Stimulated activated CD8-positive, alpha-beta memory T cell treated with anti-CD3 and anti-CD28 coated beads, Interleukin-2, amount 100 ng/mL, for 1 hour (primary cell): ENCODE results near the gene CDC42BPB.

Experiments used
- DNase-seq, 2 donors: peaks; one replicate each; pipeline ENCODE4 v3.0.0-alpha.2; 2020; ENCODE audit warnings: low read depth in 2 of 2

Gene CDC42BPB

GRCh38 chr14:102967506-102967795 is 89.9 kb downstream of the CDC42BPB start:
- DNase-seq: no peak

GRCh38 chr14:102966681-102967505 is 90.5 kb downstream of the CDC42BPB start:
- DNase-seq: no peak

- DNase-seq: no peak
These were observed 91.2 kb downstream of the CDC42BPB start for GRCh38 chr14:102965971-102966655.

- no peak for DNase-seq
These were observed 92.1 kb downstream of the CDC42BPB start for GRCh38 chr14:102965282-102965681.

GRCh38 chr14:102964152-102964730 is 93.1 kb downstream of the CDC42BPB start:
- DNase-seq: no peak

- no peak for DNase-seq
These were observed 95.2 kb downstream of the CDC42BPB start for GRCh38 chr14:102962111-102962627.

- no peak for DNase-seq
These were observed 98.9 kb downstream of the CDC42BPB start for GRCh38 chr14:102958461-102958860.

- DNase-seq: no peak
These were observed 100.1 kb downstream of the CDC42BPB start for GRCh38 chr14:102957222-102957621.

- DNase-seq: no peak
These were observed 101.5 kb downstream of the CDC42BPB start for GRCh38 chr14:102955636-102956408.

GRCh38 chr14:102954081-102954789 is 103.1 kb downstream of the CDC42BPB start:
- DNase-seq: no peak

GRCh38 chr14:102953100-102953499 is 104.2 kb downstream of the CDC42BPB start:
- DNase-seq: no peak

- DNase-seq: no peak
These were observed 105.1 kb downstream of the CDC42BPB start for GRCh38 chr14:102952276-102952675.

- DNase-seq: no peak
These were observed 105.5 kb downstream of the CDC42BPB start for GRCh38 chr14:102951799-102952198.

- no peak for DNase-seq
These were observed 106.3 kb downstream of the CDC42BPB start for GRCh38 chr14:102951034-102951433.

GRCh38 chr14:102949801-102950451 is 107.4 kb downstream of the CDC42BPB start:
- no peak for DNase-seq

GRCh38 chr14:102949062-102949800 is 108.1 kb downstream of the CDC42BPB start:
- DNase-seq: no peak

- no peak for DNase-seq
These were observed 108.7 kb downstream of the CDC42BPB start for GRCh38 chr14:102948698-102949061.

- no peak for DNase-seq
These were observed 109.8 kb downstream of the CDC42BPB start for GRCh38 chr14:102947321-102948103.

- no peak for DNase-seq
These were observed 111.8 kb downstream of the CDC42BPB start for GRCh38 chr14:102945346-102946130.
